GM10847 (cell line): Measurements from ENCODE around the gene UCP1.

ENCODE experiments used
- POLR2A ChIP-seq: IDR thresholded peaks from 2 replicates; pipeline ENCODE4 v1.6.1; 2011; ENCODE audit not compliant: insufficient read length; ENCODE audit errors: extremely low read depth

Gene UCP1, protein sequence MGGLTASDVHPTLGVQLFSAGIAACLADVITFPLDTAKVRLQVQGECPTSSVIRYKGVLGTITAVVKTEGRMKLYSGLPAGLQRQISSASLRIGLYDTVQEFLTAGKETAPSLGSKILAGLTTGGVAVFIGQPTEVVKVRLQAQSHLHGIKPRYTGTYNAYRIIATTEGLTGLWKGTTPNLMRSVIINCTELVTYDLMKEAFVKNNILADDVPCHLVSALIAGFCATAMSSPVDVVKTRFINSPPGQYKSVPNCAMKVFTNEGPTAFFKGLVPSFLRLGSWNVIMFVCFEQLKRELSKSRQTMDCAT

DNA sequence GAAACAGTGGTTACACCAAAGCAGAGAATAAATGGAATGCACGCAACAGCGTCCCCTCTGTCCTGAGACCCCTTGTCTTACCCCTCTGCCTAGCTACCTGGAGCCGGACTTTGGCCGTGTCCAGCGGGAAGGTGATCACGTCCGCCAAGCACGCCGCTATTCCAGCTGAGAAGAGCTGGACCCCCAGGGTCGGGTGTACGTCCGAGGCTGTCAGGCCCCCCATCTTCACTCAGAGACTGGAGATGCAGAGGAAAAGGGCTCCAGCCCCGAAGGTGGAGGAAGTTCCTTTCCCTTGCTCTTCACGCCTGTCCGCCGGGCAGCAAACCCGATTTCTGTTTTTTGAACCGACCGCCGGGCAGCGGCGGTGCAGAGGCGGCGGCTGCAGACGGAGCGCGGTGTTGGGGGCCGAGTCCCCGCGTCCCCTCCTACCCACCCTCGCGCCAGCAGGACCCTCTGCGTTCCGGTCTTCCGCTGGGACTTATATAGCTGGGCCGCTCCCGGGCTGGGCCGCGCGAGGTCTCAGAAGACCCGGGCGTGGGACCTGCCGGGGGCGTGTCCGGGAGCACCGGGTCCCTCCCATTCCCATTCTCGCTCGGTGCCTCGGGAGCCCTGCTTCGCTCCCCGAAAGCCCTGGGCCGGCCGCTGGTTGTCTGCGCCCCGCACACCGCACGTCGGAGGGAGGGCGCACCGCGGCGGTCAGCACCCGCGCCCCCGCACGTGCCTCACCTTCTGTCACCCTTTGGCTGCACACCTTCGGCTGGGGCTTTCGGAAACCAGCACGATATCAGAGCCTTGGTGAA, at the start of gene UCP1:
TSS of gene UCP1 (minus strand) at position 455 of the 800 bp plus-strand sequence. CDS start at position 223, 232 bp downstream.
- TF ChIP-seq POLR2A = no peak

DNA sequence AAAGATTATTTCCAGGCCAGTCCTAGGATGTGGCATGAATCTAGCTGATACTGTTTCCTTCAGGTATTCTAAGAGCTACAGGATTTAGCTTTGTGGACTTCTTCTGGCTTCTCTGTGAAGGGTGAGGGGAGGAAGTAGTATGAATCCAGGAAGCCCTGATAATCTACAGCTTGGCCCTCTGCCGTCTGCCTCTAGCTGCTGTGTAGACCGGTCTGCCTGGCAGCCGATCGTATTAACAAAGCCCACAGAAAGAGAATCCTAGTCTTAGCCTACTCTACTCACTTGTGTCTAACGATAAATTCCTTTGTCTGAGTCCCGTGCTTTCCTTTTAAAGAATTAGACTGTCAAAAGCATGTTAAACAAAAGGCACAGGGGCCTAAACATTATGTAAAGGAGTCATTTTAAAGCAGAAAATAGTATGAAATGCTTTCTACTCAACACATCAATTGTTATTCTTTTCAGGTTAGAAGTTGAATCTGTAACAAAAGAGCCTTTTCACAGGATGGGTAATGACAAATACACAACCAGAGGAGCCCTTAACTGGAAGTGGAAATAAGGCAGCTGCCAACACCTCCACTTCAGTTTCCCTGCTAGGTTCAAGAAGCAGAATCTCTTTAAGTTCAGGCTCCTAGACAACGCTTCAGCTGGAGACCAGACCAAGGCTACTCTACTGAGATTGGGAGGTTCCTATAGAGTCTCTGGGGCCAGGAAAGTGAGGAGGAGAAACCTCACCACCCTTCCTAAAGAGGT, 48.9 kb upstream of the UCP1 start:
- no peak for TF ChIP-seq POLR2A

DNA sequence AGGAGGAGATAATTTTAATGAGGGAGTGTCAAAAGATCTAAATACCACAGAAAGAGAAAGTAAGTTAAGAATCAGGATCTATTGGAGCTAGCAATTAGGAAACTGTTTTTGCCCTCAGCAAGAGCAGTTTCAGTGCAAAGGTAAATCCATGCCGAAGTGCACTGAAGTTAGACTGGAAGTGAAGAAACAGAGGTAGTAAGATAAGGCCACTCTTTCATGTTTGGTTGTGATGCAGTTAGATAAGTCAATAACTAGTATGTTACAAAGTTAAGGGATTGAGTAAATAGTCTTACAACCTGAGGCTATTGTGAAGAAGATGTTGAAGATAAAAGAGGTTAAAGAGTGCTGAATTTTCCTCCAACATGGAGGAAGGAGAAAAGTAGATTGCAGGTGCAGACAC, 46.7 kb upstream of the UCP1 start:
- no peak for TF ChIP-seq POLR2A

DNA sequence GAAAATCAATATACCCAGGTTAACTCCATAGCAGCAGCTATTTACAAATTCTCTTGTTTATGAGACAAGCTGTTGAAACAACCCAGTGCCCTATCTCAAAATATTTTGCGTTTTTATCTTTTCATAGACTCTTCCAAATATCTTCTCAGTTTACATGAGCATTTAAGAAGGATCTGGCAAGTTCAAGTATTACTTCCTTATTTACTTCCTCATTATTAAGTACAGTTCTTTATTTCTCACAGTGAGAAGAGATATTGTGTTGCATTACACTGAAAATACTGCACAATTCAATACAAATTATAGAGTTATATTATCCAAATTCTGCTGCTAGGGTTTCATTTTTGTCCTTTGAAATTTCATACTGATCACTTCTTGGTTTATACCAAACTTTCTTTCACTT, 43.6 kb upstream of the UCP1 start:
- TF ChIP-seq POLR2A = no peak

DNA sequence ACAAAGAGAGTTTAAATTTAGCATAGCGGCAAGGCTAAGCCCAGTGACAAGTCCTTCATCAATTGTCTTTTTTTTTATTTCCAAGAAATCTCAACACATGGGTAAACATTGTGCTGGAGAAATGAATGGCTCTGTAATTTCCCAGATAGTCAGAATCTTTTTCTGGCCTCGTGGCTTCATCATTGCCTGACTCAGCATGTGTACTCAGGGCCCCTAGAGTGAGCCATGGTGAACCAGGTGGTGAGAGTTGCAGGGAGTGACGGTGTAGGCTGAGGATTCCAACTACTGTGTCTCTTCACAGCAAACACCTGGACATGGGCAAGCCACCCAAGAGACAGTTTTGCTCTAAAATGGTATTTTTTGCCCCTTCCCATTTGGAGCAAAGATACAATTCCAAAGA, 43.1 kb upstream of the UCP1 start:
- no peak for TF ChIP-seq POLR2A

DNA sequence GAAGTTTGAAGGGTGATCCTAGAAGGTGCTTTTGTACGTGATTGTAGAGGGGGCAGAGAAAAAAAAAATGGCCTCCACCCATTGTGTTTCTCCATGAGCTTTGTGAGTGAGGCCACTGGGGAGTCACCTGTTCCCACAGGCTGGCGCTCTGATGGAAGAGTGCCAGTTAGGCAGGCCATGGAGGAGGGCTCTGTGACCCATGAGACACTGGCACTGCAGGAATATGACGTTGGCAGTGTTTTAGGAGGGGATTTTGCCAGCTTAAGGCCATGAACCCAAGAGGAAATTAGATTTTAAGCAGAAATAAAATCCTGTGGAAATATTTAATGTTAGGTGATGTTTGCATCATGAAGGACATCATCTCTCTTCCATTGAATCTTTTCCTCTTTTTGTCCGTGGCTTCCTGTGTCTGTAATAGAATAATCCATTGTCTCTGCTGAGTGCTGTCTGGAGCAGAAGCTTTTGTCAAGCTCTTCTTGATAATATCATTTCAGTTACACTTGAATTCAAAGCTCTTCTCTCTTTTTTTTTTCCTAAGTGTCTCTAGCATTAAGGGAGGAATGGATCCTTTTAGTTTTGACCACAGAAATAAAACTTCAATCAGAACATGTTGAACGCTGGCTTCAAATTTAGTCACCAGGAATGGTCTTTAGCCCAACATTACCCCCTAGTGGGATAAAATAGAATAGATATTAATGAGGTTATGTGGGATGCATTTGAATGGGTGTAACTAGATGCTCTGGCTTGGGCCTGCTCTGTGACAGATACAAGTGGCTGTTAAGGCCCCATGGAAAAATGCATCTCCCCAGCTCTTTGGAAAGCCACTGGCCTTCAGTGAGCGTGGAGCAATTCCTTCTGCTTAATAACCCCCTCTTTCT, 41.0 kb upstream of the UCP1 start:
- TF ChIP-seq POLR2A = no peak

DNA sequence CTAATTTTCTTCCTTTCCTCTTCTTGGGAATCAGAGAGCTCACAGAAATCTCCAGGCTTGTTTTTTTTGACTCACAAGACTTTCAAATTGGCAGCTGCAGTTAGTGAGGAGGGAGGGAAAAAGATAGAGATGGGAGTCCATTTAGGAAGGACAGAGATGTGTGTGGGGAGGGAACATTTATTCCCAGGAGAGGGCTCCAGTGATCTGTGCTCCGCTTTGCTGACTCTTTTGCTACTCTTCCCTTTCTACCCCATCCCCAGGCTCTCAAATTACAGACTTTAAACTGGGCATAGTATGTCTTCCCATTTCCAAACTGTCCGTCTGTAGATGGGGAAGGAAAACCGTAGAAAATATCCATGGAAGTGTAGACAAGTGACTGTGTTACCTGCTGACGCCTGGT, 39.1 kb upstream of the UCP1 start:
- TF ChIP-seq POLR2A = no peak

DNA sequence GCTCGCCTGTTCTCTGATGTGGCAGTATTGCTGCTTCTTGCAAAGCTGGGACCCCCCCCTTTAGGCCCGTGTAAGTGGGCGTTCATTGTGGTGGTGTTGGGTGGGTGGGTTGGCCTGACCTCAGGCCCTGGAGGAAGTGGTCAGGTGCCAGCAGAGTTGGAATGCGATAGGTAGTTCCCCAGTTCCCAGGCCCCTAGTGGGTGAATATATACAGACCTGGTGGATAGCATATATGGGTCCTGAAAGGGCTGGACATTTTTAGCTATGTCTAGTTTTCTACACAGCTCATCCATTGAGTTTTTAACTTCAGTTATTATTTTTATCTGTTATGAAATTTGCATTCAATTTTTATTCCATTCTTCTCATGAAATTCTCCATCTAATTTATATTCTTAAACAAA, 35.8 kb upstream of the UCP1 start:
- TF ChIP-seq POLR2A = no peak

DNA sequence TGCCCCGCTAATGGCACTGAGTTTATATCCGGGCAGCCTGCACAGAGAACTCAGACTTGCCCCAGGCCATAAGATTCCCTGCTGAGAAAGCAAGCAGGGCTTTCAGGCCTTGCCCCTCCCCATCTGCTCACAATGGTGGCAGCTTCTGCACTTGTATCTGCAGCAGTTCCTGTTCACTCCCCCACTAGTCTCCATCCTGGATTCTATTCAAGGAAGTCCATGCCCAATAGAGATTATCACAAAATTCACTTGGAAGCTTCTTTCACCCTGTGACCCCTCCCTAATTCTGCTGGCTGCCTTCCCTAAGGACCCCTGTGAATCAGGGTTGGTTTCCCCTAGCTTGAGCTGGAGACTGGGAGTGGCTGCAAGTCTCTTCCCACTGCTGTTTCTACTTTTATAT, 34.5 kb upstream of the UCP1 start:
- no peak for TF ChIP-seq POLR2A

DNA sequence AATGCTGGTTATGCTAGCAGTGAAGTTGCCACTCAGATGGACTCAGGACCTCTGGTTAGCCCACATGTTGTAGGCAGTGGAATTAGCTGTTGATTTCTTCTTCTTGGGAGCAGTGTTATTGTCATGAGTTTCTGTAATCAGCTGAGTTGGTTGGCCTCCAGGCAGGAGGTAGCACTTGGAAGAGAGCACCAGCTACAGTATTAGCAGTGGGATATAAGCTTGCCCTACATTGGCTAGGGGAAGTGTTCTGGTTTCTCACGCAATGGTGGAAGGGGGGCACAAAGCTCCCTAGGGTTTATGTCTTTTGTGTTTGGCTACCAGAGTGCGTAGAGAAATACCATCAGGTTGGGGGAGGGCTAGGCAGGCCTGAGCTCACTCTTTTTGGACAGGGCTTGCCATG, 34.0 kb upstream of the UCP1 start:
- TF ChIP-seq POLR2A = no peak

DNA sequence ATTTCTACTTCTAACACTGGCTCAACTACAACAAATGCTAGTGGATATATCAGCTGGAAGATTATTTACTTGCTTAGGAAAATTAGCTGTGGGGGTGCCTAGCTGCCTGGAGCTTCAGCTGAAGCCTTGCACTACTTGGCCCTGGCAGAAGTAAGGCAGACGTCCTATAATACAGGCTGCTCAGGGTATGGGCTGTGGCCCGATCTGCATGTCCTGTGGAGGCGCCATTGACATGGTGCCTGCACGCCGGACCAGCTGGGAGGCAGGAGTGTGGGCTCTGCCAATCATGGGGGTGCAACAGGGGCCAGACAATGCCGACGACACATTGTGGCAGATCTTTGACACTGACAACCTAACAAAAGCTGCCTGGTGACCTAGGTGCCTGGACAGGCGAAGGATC, 31.6 kb upstream of the UCP1 start:
- no peak for TF ChIP-seq POLR2A

DNA sequence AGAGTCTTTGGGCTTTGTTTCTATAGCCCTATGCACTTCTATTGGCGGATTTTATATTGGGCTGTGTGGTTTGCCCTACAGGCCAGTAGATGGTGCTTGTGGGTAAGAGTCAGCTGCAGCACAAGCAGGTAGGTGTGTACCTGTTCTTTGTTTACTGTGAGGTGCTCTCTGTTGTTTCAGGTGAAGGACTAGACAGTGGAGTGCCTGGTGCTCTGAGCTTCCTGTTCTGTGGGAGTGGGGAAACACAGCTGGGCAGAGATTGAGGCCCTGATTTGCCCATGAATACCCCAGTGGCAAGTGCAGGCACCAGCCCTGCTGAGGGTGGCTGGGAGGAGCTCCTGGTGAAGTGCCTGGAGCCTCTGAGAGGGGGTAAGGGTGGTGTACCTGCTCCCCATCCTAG, 26.3 kb upstream of the UCP1 start:
- no peak for TF ChIP-seq POLR2A

DNA sequence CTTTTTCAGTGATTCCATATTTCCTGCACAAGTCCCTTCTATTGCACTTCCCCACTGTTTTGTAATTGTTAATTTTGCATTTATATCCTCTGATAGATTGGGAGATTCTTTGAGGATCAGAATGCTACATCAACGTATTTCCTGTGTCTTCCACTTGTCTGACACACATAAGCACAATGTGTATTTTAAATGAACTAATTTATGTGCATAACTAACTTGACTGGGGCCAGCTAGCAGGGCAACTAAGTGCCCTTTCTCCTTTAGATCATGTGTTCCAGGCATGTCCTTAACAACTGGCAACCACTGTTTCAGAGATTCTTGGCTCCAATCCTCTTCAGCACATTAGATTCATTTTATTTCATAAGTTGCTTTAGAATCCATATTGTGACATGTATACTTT, 15.7 kb upstream of the UCP1 start:
- no peak for TF ChIP-seq POLR2A

DNA sequence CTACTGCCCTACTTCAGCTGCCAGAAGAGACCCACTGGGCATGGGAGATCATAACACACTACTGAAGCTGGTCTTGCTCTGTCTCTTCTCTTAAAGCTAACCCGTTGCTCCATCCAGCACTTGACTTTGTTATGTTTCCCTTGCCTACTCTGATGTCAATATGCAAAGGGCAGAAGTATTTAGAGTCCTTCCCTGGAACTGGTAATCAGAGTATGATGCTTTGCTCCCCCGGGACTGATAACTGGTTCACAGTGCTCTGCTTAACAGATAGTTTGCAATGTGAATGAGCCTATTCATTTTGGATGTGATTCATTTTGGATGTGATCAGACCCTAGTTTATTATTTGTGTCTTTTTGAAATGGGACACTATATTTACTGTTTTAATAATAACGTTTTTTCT, 12.3 kb upstream of the UCP1 start:
- TF ChIP-seq POLR2A = no peak

DNA sequence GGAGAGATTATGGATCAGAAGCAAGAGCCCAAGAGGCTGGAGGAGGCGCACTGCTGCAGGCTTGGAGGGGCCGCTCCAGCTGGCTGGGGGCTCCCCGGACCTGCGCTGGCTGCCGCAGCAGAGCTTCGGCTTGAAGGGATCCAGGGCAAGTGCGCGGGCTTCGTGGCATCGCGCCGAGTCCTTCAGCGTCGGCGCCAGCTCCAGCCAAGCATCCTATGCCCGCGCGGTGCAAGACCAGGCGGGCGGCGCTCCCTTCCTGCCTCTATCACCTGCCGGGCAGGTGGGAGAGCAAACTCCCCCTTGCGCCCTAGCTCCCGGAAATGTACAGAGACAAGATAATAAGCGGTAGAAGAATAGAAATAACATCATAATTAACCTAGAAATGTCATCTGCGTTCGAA, 10.5 kb upstream of the UCP1 start:
- TF ChIP-seq POLR2A = no peak
